Measurements from ENCODE around the gene SLC25A19.
"Not testable (repeated sequence)": the region's sequence is repeated elsewhere in the genome, so short reads cannot be mapped to it uniquely, and the experiment has no call there.

The SLC25A19 gene

GRCh38 chr17:75301502-75302206, 12.4 kb upstream of the SLC25A19 start:
- 89 to 90% methylated on average over 17 of the region's 17 CpGs for whole genome bisulfite sequencing, 2 experiments
- Histone ChIP-seq H3K27me3 (ENCODE audit: control insufficient read depth, insufficient read depth, low read length, poor library complexity, severe bottlenecking) (no peaks in the 10 kb centered on the region), H3K4me1 (ENCODE audit: control insufficient read depth, insufficient read depth, low read length) (no peaks in the 10 kb centered on the region), H3K27ac (ENCODE audit: insufficient read depth, low read depth, low read length, poor library complexity, severe bottlenecking) (no peak overlapping the region), H3K4me3 (ENCODE audit: insufficient read depth, low read depth, low read length) (no peak overlapping the region), H3K9me3 (ENCODE audit: control insufficient read depth, low read length) (no peaks in the 10 kb centered on the region), H3K36me3 (ENCODE audit: control insufficient read depth, insufficient read depth, low read length) (no peaks in the 10 kb centered on the region)

GRCh38 chr17:75301049-75301448, 11.8 kb upstream of the SLC25A19 start:
- WGBS, 2 experiments, result 92 to 94% methylated on average over 9 of the region's 9 CpGs
- no peak overlapping the region for H3K27ac ChIP-seq (ENCODE audit: insufficient read depth, low read depth, low read length, poor library complexity, severe bottlenecking)
- H3K36me3 ChIP-seq (ENCODE audit: control insufficient read depth, insufficient read depth, low read length), result no peaks in the 10 kb centered on the region
- no peak overlapping the region for H3K4me3 ChIP-seq (ENCODE audit: insufficient read depth, low read depth, low read length)
- H3K27me3 ChIP-seq (ENCODE audit: control insufficient read depth, insufficient read depth, low read length, poor library complexity, severe bottlenecking), result no peaks in the 10 kb centered on the region
- H3K9me3 ChIP-seq (ENCODE audit: control insufficient read depth, low read length), result no peaks in the 10 kb centered on the region
- H3K4me1 ChIP-seq (ENCODE audit: control insufficient read depth, insufficient read depth, low read length), result no peaks in the 10 kb centered on the region

GRCh38 chr17:75300280-75300679, 11.0 kb upstream of the SLC25A19 start:
- no peaks in the 10 kb centered on the region for H3K36me3 ChIP-seq (ENCODE audit: control insufficient read depth, insufficient read depth, low read length)
- no peaks in the 10 kb centered on the region for H3K27me3 ChIP-seq (ENCODE audit: control insufficient read depth, insufficient read depth, low read length, poor library complexity, severe bottlenecking)
- no peaks in the 10 kb centered on the region for H3K4me1 ChIP-seq (ENCODE audit: control insufficient read depth, insufficient read depth, low read length)
- no peak overlapping the region for H3K4me3 ChIP-seq (ENCODE audit: insufficient read depth, low read depth, low read length)
- no peak overlapping the region for H3K27ac ChIP-seq (ENCODE audit: insufficient read depth, low read depth, low read length, poor library complexity, severe bottlenecking)
- no peaks in the 10 kb centered on the region for H3K9me3 ChIP-seq (ENCODE audit: control insufficient read depth, low read length)
- 72 to 75% methylated on average over 6 to 7 of the region's 7 CpGs for WGBS, 2 experiments

- no peaks in the 10 kb centered on the region for H3K27me3 ChIP-seq (ENCODE audit: control insufficient read depth, insufficient read depth, low read length, poor library complexity, severe bottlenecking)
- no peaks in the 10 kb centered on the region for H3K9me3 ChIP-seq (ENCODE audit: control insufficient read depth, low read length)
- 92 to 93% methylated on average over 7 to 8 of the region's 8 CpGs for WGBS, 2 experiments
- H3K4me3 ChIP-seq (ENCODE audit: insufficient read depth, low read depth, low read length), result no peak overlapping the region
- no peaks in the 10 kb centered on the region for H3K4me1 ChIP-seq (ENCODE audit: control insufficient read depth, insufficient read depth, low read length)
- H3K27ac ChIP-seq (ENCODE audit: insufficient read depth, low read depth, low read length, poor library complexity, severe bottlenecking), result no peak overlapping the region
- H3K36me3 ChIP-seq (ENCODE audit: control insufficient read depth, insufficient read depth, low read length), result no peaks in the 10 kb centered on the region
Measured at GRCh38 chr17:75295201-75296158, 6.2 kb upstream of the SLC25A19 start.

- 83 to 87% methylated on average over 16 of the region's 16 CpGs for WGBS, 2 experiments
- not testable (repeated sequence) for H3K4me3 ChIP-seq (ENCODE audit: insufficient read depth, low read depth, low read length)
Measured at GRCh38 chr17:75292810-75293448, 3.7 kb upstream of the SLC25A19 start.

GRCh38 chr17:75289832-75290337, 652 bp upstream of the SLC25A19 start:
- Histone ChIP-seq H3K9me3 (ENCODE audit: control insufficient read depth, low read length) (no peaks in the 10 kb centered on the region), H3K4me1 (ENCODE audit: control insufficient read depth, insufficient read depth, low read length) (no peaks in the 10 kb centered on the region), H3K27ac (ENCODE audit: insufficient read depth, low read depth, low read length, poor library complexity, severe bottlenecking) (no peak overlapping the region), H3K4me3 (ENCODE audit: insufficient read depth, low read depth, low read length) (peak overlapping the region; percentile 88), H3K27me3 (ENCODE audit: control insufficient read depth, insufficient read depth, low read length, poor library complexity, severe bottlenecking) (peaks cover 18% of the 10 kb centered on the region), H3K36me3 (ENCODE audit: control insufficient read depth, insufficient read depth, low read length) (no peaks in the 10 kb centered on the region)
- 72 to 78% methylated on average over 23 to 25 of the region's 26 CpGs for WGBS, 2 experiments

More at GRCh38 chr17:75292810-75293448, 3.7 kb upstream of the SLC25A19 start:
- H3K27me3 ChIP-seq (ENCODE audit: control insufficient read depth, insufficient read depth, low read length, poor library complexity, severe bottlenecking), result peaks cover 18% of the 10 kb centered on the region
- not testable (repeated sequence) for H3K9me3 ChIP-seq (ENCODE audit: control insufficient read depth, low read length); H3K27ac ChIP-seq (ENCODE audit: insufficient read depth, low read depth, low read length, poor library complexity, severe bottlenecking); H3K4me1 ChIP-seq (ENCODE audit: control insufficient read depth, insufficient read depth, low read length); H3K36me3 ChIP-seq (ENCODE audit: control insufficient read depth, insufficient read depth, low read length)

- H3K4me1 ChIP-seq (ENCODE audit: control insufficient read depth, insufficient read depth, low read length), result no peaks in the 10 kb centered on the region
- 1% methylated on average over 14 of the region's 14 CpGs for WGBS, 2 experiments
- H3K9me3 ChIP-seq (ENCODE audit: control insufficient read depth, low read length), result no peaks in the 10 kb centered on the region
- H3K27ac ChIP-seq (ENCODE audit: insufficient read depth, low read depth, low read length, poor library complexity, severe bottlenecking), result no peak overlapping the region
- H3K4me3 ChIP-seq (ENCODE audit: insufficient read depth, low read depth, low read length), result peak overlapping the region; percentile 88
- H3K27me3 ChIP-seq (ENCODE audit: control insufficient read depth, insufficient read depth, low read length, poor library complexity, severe bottlenecking), result peaks cover 18% of the 10 kb centered on the region
- no peaks in the 10 kb centered on the region for H3K36me3 ChIP-seq (ENCODE audit: control insufficient read depth, insufficient read depth, low read length)
Measured at GRCh38 chr17:75288770-75289114, 491 bp downstream of the SLC25A19 start.

- no peaks in the 10 kb centered on the region for H3K36me3 ChIP-seq (ENCODE audit: control insufficient read depth, insufficient read depth, low read length)
- H3K9me3 ChIP-seq (ENCODE audit: control insufficient read depth, low read length), result no peaks in the 10 kb centered on the region
- H3K27ac ChIP-seq (ENCODE audit: insufficient read depth, low read depth, low read length, poor library complexity, severe bottlenecking), result no peak overlapping the region
- H3K4me3 ChIP-seq (ENCODE audit: insufficient read depth, low read depth, low read length), result peak overlapping the region; percentile 88
- no CpG with 5 or more reads among the region's 2 CpGs for WGBS, 2 experiments
- no peaks in the 10 kb centered on the region for H3K4me1 ChIP-seq (ENCODE audit: control insufficient read depth, insufficient read depth, low read length)
- peaks cover 18% of the 10 kb centered on the region for H3K27me3 ChIP-seq (ENCODE audit: control insufficient read depth, insufficient read depth, low read length, poor library complexity, severe bottlenecking)
Measured at GRCh38 chr17:75288359-75288758, 874 bp downstream of the SLC25A19 start.

- Histone ChIP-seq H3K9me3 (ENCODE audit: control insufficient read depth, low read length) (no peaks in the 10 kb centered on the region), H3K4me3 (ENCODE audit: insufficient read depth, low read depth, low read length) (no peak overlapping the region), H3K27ac (ENCODE audit: insufficient read depth, low read depth, low read length, poor library complexity, severe bottlenecking) (no peak overlapping the region), H3K36me3 (ENCODE audit: control insufficient read depth, insufficient read depth, low read length) (no peaks in the 10 kb centered on the region), H3K27me3 (ENCODE audit: control insufficient read depth, insufficient read depth, low read length, poor library complexity, severe bottlenecking) (peaks cover 18% of the 10 kb centered on the region), H3K4me1 (ENCODE audit: control insufficient read depth, insufficient read depth, low read length) (no peaks in the 10 kb centered on the region)
- WGBS, 2 experiments, result 94 to 97% methylated on average over 9 of the region's 9 CpGs
Measured at GRCh38 chr17:75287221-75287620, 2.0 kb downstream of the SLC25A19 start.

- H3K9me3 ChIP-seq (ENCODE audit: control insufficient read depth, low read length), result no peaks in the 10 kb centered on the region
- peaks cover 15% of the 10 kb centered on the region for H3K27me3 ChIP-seq (ENCODE audit: control insufficient read depth, insufficient read depth, low read length, poor library complexity, severe bottlenecking)
- 92 to 94% methylated on average over 6 of the region's 6 CpGs for WGBS, 2 experiments
Measured at GRCh38 chr17:75285123-75285522, 4.1 kb downstream of the SLC25A19 start.

More at GRCh38 chr17:75285123-75285522, 4.1 kb downstream of the SLC25A19 start:
- Histone ChIP-seq H3K27ac (ENCODE audit: insufficient read depth, low read depth, low read length, poor library complexity, severe bottlenecking) (no peak overlapping the region), H3K4me1 (ENCODE audit: control insufficient read depth, insufficient read depth, low read length) (no peaks in the 10 kb centered on the region), H3K4me3 (ENCODE audit: insufficient read depth, low read depth, low read length) (no peak overlapping the region), H3K36me3 (ENCODE audit: control insufficient read depth, insufficient read depth, low read length) (no peaks in the 10 kb centered on the region)

Data from ectodermal cell (in vitro differentiated cells).